ENCODE results near the gene FLRT1.

GRCh38 chr11:63986156-63986931 is 49.4 kb upstream of the FLRT1 start, which contains the start of gene OTUB1:
- TF ChIP-seq POLR2A (IDR thresholded peaks at IDR 0.05): peak in 1 of 2 donors; percentile 61
- TF ChIP-seq CTCF (IDR thresholded peaks at IDR 0.05): no peak
- TF ChIP-seq POLR2AphosphoS5 (IDR thresholded peaks at IDR 0.05): peak in 2 of 3 donors; percentile 60 to 97
